Vagina (tissue), 2 donors: ENCODE data around the gene BTNL2. TPM values are rescaled to one million over a fixed set of nuclear protein-coding genes. Genes with fewer than 3 reads are reported as not detected.

Experiments
- DNase-seq, 2 donors: peaks; one replicate each; pipeline ENCODE4 v3.0.0-alpha.2; 2017; ENCODE audit errors: extremely low spot score in 2 of 2
- H3K27ac ChIP-seq: fragments of 200-600 bp; sonication (generic); one replicate; pipeline ENCODE4 v1.5.1; 2019
- H3K27me3 ChIP-seq: fragments of 200-600 bp; sonication (generic); one replicate; pipeline ENCODE4 v1.5.1; 2019
- H3K36me3 ChIP-seq, 2 donors: fragments of 200-600 bp; sonication (generic); one replicate each; pipeline ENCODE4 v1.5.1; 2017 to 2019
- H3K4me1 ChIP-seq: fragments of 200-600 bp; sonication (generic); one replicate; pipeline ENCODE4 v1.5.1; 2019
- H3K4me3 ChIP-seq, 2 donors: fragments of 200-600 bp; sonication (generic); 1 replicate in 1 of 2; 2 replicates in 1 of 2; pipeline ENCODE4 v1.5.1; 2016 to 2019
- H3K9me3 ChIP-seq: fragments of 200-600 bp; sonication (generic); one replicate; pipeline ENCODE4 v1.5.1; 2019
- POLR2A ChIP-seq, 2 donors: fragments of 450-650 bp; IDR thresholded peaks; one replicate each; pipeline ENCODE4 v1.6.1; 2017; ENCODE audit warnings: antibody characterized with exemption in 2 of 2, mild to moderate bottlenecking in 2 of 2, moderate library complexity in 2 of 2
- POLR2AphosphoS5 ChIP-seq, 2 donors: sonication (generic); formaldehyde crosslinking; IDR thresholded peaks; one replicate each; pipeline ENCODE4 v1.9.0; 2017; ENCODE audit warnings: antibody characterized with exemption in 2 of 2, mild to moderate bottlenecking in 2 of 2, low read depth in 1 of 2; ENCODE audit not compliant: insufficient read depth in 1 of 2
- intact Hi-C: fragments of 100-400 bp; cut with DNase I; formaldehyde crosslinking; loops from one replicate; pipeline ENCODE4 v1.15.1; 2023
- total RNA-seq: library from RNA; depleted of rRNA; stranded (reverse); fragments of >200 nt; gene quantifications from one replicate; pipeline ENCODE4 v1.2.3, GENCODE V29; 2016
- TF ChIP-seq, protein P1 (sequence below), 3 experiments: fragments of 450-650 bp in 2 of 3; fragments of 200-600 bp in 1 of 3; sonication (generic) in 1 of 3; IDR thresholded peaks; one replicate each; pipeline ENCODE4 v1.5.1; 2017 to 2019; ENCODE audit warnings: antibody characterized with exemption in 3 of 3, mild to moderate bottlenecking in 2 of 3, moderate library complexity in 2 of 3

Gene BTNL2
- total RNA-seq, 1 donor from 2014 or later, result not detected

DNA sequence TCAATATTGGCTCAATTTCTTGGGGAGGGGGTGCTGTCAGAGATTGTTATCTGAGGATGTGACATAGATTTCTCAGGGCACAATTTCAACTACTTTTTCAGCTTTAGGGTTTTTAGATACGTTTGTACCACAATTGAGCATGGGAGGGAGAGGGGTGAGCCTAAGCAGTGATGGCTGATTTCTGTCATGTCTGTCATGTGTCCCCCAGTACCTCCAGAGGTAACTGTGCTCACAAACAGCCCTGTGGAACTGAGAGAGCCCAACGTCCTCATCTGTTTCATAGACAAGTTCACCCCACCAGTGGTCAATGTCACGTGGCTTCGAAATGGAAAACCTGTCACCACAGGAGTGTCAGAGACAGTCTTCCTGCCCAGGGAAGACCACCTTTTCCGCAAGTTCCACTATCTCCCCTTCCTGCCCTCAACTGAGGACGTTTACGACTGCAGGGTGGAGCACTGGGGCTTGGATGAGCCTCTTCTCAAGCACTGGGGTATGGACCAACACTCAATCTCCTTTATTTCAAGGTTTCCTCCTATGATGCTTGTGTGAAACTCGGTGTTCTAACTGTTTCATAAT, 36.1 kb upstream of the BTNL2 start:
- Histone ChIP-seq H3K27ac (no peak overlapping the region), H3K4me1 (no peaks in the 10 kb centered on the region), H3K27me3 (no peaks in the 10 kb centered on the region), H3K36me3 (no peaks in the 10 kb centered on the region), H3K4me3 (no peak overlapping the region), H3K9me3 (no peaks in the 10 kb centered on the region)
- TF ChIP-seq POLR2AphosphoS5 (IDR thresholded peaks at IDR 0.05; ENCODE audit: insufficient read depth in 1 of 2, low read depth in 1 of 2) (no peak), POLR2A (IDR thresholded peaks at IDR 0.05) (no peak)
- TF ChIP-seq, protein P1, sequence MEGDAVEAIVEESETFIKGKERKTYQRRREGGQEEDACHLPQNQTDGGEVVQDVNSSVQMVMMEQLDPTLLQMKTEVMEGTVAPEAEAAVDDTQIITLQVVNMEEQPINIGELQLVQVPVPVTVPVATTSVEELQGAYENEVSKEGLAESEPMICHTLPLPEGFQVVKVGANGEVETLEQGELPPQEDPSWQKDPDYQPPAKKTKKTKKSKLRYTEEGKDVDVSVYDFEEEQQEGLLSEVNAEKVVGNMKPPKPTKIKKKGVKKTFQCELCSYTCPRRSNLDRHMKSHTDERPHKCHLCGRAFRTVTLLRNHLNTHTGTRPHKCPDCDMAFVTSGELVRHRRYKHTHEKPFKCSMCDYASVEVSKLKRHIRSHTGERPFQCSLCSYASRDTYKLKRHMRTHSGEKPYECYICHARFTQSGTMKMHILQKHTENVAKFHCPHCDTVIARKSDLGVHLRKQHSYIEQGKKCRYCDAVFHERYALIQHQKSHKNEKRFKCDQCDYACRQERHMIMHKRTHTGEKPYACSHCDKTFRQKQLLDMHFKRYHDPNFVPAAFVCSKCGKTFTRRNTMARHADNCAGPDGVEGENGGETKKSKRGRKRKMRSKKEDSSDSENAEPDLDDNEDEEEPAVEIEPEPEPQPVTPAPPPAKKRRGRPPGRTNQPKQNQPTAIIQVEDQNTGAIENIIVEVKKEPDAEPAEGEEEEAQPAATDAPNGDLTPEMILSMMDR (IDR thresholded peaks at IDR 0.05), result no peak
- no peak for DNase-seq
- intact Hi-C loops, result no loop called here

DNA sequence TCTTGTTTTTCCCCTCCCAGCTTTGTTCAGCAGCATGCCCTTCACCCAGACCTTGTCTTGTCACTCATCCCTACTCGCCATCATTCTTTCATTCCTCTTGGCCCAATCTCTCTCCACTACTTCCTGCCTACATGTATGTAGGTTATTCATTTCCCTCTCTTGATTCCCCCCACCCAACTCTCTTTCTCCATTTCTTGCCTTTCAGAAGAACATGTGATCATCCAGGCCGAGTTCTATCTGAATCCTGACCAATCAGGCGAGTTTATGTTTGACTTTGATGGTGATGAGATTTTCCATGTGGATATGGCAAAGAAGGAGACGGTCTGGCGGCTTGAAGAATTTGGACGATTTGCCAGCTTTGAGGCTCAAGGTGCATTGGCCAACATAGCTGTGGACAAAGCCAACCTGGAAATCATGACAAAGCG, 35.3 kb upstream of the BTNL2 start:
- Histone ChIP-seq H3K36me3 (no peaks in the 10 kb centered on the region), H3K9me3 (no peaks in the 10 kb centered on the region), H3K4me3 (no peak overlapping the region), H3K27me3 (no peaks in the 10 kb centered on the region), H3K4me1 (no peaks in the 10 kb centered on the region), H3K27ac (no peak overlapping the region)
- intact Hi-C loops, result no loop called here
- TF ChIP-seq, protein P1 (IDR thresholded peaks at IDR 0.05), result no peak
- TF ChIP-seq POLR2A (IDR thresholded peaks at IDR 0.05) (no peak), POLR2AphosphoS5 (IDR thresholded peaks at IDR 0.05; ENCODE audit: insufficient read depth in 1 of 2, low read depth in 1 of 2) (no peak)
- DNase-seq, result no peak

DNA sequence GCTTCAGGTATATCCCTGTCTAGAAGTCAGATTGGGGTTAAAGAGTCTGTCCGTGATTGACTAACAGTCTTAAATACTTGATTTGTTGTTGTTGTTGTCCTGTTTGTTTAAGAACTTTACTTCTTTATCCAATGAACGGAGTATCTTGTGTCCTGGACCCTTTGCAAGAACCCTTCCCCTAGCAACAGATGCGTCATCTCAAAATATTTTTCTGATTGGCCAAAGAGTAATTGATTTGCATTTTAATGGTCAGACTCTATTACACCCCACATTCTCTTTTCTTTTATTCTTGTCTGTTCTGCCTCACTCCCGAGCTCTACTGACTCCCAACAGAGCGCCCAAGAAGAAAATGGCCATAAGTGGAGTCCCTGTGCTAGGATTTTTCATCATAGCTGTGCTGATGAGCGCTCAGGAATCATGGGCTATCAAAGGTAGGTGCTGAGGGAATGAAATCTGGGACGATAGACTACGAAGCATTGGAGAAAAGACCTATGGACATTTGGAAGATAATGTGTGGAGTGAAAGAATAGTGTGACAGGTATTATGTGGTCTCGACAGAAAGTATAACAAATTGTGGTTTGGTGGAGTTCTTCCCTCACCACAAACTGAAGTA, 32.7 kb upstream of the BTNL2 start, which contains the start of gene HLA-DRA:
HLA-DRA (plus strand) TSS at position 286 of the 613 bp plus-strand sequence; CDS start at position 350, 64 bp downstream.
- Histone ChIP-seq H3K4me1 (no peaks in the 10 kb centered on the region), H3K4me3 (peak within 1 kb of the TSS; percentile 1 to 29), H3K27me3 (no peaks in the 10 kb centered on the region), H3K27ac (peak within 1 kb of the TSS; percentile 43), H3K36me3 (no peaks in the 10 kb centered on the region), H3K9me3 (no peaks in the 10 kb centered on the region)
- no peak for DNase-seq
- intact Hi-C loops, result no loop called here
- TF ChIP-seq POLR2A (IDR thresholded peaks at IDR 0.05) (peak in 1 of 2 donors; percentile 18), POLR2AphosphoS5 (IDR thresholded peaks at IDR 0.05; ENCODE audit: insufficient read depth in 1 of 2, low read depth in 1 of 2) (peak in 1 of 2 donors; percentile 19)
- TF ChIP-seq, protein P1 (IDR thresholded peaks at IDR 0.05), result no peak

DNA sequence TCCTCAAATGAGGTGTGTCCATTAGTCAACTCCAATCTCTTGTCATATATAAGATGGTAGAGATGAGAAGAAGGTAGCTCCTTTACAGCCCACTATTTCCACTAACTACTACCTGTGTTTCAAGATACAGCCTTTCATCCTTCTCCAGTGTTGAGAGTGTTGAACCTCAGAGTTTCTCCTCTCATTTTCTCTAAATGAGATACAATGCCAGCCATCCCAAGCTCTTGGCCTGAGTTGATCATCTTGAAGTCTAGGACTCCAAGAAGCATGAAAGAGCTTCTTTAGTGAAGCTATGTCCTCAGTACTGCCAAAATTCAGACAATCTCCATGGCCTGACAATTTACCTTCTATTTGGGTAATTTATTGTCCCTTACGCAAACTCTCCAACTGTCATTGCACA, 32.2 kb upstream of the BTNL2 start:
- DNase-seq, result no peak
- Histone ChIP-seq H3K27me3 (no peaks in the 10 kb centered on the region), H3K4me1 (no peaks in the 10 kb centered on the region), H3K27ac (peak overlapping the region; percentile 43), H3K4me3 (no peak overlapping the region), H3K9me3 (no peaks in the 10 kb centered on the region), H3K36me3 (no peaks in the 10 kb centered on the region)
- intact Hi-C loops, result no loop called here
- TF ChIP-seq, protein P1 (IDR thresholded peaks at IDR 0.05), result no peak
- TF ChIP-seq POLR2A (IDR thresholded peaks at IDR 0.05) (no peak), POLR2AphosphoS5 (IDR thresholded peaks at IDR 0.05; ENCODE audit: insufficient read depth in 1 of 2, low read depth in 1 of 2) (no peak)
